NCI-H446 treated with DMSO at 0.1 percent for 48 hours (cell line): Measurements from ENCODE around the gene CTDSPL.

Experiments
- DNase-seq: peaks from one replicate; lab custom pipeline; 2025; lab: John Stamatoyannopoulos, UW

CTDSPL gene

DNA sequence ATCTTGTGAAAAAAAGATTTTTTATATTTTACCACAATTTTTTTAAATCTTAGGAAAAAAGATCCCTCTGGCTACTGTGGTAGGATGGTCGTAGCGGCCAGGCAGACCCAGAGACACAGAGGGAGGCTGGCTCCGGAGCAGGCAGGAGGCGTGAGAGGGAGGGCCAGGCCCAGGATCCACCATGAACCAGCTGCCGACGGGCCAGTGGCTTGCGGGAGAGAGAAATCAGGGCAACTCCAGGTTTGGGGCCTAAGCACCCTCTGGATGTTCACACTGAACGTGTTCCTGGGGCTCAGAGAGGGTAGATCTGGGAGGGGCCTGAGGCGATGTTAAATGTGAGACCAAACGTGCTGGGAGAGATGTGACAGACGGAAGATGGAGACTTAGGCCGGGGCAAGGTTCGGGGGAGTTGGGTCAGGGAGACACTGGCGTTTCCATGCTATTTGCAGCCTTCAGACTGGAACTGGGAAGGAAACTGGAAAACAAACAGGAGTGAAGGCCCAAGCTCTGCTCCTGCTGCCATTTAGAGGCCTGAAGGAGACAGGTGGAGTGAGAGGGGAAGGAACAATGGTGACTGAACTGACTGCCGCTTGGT is 127.3 kb downstream of the CTDSPL start:
- DNase-seq = no peak

DNA sequence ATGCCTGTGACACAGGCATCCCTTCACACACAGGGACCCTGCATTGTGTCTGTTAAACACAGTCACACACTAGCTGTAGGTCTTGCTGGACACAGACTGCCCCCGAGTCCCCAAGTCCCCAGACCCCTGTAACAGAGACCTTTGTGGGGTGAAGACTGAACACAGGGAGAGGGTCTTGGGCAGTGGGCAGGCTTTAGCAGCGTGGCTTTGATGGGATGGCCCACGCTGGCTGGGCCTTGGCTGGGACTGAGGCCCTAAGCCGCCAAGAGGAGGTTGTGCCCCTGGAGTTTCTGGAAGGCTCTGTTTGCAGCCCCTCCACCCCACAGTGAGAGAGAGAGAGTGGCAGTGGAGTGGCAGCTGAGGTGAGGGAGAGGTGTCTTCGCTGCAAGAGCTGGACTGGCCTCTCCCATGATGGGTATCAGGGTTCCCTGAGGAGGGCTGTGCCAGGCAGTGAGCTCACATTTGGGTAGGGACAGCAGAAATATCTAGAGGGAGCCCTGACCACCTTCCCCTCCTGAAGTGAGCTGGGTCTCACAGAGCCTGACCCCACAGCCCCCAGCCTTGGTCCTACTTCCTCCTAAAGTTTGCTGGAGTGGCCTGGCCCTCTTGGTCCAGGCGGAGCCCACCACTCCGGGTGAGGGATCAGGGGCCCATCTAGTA is 128.3 kb downstream of the CTDSPL start:
- DNase-seq = no peak

DNA sequence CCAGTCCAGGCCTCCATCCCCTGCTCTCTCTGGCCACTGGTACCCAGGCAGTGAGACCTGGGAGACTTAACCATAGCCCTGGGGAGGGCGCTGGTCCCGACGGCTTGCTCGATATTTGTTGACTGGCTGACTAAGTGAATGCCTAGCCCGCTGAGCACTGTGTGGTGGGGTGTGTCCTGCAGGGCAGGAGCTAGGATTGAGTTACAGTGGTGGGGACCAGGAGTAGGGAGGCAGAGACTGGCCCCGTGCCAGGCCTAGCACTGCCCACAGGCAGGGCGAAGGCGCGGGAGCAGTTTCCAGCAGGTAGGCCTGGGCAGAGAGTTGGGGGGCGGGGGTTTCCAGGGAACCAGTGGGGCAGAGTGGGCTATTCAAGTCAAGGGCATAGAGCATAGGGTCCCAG is 128.8 kb downstream of the CTDSPL start, which contains the start of gene VILL:
VILL (plus strand) TSS at position 260 of the 400 bp plus-strand sequence. CDS start 2,887 bp downstream, outside the sequence.
- DNase-seq = no peak

DNA sequence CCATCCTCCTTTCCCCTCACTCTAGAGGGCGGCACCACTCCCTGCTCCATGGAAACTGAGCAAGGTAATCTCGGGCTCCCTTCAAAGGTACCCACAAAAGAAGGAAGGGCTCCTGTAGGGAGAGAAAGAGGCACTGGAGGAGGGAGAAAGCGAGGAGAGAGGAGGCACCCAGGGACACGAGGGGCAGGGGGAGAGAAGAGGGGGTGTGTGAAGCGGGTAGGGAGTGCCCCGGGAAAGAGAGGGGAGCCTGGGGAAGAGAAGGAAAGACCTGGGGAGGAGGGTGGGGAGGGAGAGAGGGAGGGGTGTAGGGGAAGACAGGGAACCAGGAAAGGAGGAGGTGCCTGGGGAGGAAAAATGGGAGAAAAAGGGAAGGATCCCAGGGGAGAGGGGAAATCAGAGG is 129.4 kb downstream of the CTDSPL start:
- DNase-seq = no peak

DNA sequence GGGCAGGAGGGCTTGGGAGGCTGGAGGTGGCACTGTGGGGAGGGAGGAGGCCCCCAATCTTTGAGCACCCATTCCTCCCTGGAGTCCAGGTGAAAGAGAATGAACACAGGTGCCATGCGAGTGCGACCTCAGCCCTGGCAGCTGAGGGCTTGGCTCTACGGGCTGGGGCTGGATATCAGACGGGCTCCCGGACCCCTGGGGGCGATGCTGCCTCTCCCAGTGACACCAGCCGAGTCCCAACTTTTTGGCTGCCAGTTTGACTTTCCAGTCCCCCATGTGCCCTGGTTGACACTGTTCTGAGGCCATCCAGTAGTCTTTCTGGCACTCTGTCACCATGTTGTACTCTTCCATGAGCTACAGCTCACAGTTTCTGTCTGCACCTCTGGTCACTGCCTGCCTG is 130.1 kb downstream of the CTDSPL start:
- no peak for DNase-seq

DNA sequence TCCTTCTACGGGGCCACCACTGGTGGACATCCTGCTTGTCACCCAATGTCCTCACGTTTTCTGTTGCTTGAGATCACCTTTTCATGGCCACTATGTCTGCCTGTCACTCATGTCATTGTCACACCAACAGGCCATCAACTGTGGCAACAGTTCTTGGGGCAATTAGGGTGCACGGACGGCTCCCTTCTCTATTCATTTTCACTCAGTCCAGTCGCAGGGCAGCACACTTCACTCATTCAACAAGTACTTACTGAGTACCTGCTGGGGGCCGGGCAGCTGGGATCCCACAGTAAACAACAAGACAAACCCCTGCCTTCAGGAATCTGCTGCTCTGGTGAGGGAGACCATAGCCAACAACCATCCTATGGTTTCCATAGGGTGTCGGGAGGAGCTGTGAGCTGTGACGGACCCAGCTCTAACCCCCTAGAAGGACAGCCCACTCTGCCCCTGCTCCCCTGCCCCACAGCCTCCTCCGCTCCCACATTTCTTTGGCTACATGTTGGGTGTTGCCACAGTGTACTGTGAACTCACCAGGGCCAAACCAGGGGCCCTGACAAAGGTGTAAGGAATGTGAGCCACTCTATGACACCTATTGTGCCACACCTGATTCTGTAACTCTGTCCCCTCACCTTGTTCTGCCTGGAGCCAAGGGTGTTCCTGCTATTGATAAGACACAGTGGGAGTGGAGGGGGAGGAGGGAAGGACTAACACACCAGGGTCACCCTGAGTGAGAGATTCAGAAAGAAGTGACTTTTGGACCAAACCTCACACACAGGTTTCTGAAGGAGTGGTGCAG is 130.8 kb downstream of the CTDSPL start:
- DNase-seq = no peak

DNA sequence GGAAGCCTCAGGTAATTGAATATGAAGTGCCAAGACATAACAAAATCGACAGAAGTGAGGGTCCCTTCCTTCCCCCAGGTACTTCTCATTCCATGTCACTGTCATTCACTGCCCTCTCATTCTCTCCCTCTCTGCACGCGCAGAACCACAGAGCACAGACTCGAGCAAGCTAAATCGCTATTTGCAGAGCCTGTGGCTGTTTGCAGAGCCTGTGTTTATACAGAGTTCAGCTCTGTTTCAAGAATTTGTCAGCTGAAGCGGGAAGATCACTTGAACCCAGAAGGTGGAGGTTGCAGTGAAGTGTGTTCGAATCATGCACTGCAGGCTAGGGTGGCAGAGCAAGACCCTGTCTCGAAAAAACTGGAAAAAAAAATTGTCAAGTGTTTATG is 131.4 kb downstream of the CTDSPL start:
- DNase-seq = no peak

DNA sequence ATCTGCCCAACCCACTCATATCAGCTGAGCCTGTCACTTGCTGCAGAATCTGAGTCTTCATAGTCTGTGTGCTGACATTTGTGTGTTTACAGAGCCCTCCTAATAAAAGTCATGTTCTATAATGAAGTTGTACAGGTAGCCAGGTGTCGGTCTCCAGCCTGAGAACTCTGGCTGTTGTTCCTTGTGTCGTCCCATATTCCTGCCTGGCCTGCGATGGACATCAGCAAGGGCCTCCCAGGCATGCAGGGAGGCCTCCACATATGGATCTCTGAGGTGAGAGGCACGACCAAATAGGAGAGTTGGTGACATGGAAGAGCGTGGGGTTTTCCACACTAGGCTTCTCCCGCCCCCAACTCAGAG is 131.8 kb downstream of the CTDSPL start:
- no peak for DNase-seq

DNA sequence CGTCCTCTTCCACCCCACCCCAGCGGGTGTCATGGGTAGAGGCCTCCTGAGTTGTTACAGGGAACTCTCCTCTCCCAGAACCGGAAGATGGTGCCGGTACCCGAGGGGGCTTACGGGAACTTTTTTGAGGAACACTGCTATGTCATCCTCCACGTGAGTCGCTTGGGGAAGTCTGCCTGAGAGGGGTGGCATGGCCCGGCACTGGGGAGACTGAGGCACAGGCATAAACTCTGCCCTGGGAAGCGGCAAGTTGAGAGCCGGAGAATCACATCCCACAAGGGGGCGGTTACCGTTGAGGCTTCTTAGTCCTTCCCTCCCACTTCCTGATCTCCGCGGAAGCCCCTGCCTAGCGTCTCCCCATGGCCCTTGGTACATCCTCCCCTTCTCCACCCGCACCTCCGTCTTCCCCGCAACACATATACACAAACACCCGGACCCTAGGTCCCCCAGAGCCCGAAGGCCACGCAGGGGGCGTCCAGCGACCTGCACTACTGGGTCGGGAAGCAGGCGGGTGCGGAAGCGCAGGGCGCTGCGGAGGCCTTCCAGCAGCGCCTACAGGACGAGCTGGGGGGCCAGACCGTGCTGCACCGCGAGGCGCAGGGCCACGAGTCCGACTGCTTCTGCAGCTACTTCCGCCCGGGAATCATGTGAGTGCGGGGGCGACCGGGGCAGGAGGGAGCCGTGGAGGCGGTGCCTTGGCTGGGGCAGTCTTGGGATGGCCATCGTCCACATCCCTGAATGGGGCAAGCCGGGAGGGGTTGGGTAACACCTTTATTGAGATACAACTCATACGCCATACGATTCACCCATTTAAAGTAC is 132.3 kb downstream of the CTDSPL start:
- DNase-seq = no peak

DNA sequence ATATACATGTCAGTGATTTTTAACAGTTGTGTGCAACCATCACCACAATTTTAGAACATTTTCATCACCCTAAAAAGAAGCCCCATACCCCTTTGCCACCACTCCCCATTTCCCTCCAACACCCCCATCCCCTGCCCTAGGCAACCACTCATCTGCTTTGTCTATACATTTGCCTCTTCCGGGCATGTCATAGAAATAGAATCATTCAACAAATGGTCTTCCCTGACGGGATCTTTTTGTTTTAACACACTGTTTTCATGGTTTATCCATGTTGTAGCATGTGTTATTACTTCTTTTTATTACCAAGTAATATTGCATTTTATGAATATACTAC is 132.9 kb downstream of the CTDSPL start:
- DNase-seq = no peak

DNA sequence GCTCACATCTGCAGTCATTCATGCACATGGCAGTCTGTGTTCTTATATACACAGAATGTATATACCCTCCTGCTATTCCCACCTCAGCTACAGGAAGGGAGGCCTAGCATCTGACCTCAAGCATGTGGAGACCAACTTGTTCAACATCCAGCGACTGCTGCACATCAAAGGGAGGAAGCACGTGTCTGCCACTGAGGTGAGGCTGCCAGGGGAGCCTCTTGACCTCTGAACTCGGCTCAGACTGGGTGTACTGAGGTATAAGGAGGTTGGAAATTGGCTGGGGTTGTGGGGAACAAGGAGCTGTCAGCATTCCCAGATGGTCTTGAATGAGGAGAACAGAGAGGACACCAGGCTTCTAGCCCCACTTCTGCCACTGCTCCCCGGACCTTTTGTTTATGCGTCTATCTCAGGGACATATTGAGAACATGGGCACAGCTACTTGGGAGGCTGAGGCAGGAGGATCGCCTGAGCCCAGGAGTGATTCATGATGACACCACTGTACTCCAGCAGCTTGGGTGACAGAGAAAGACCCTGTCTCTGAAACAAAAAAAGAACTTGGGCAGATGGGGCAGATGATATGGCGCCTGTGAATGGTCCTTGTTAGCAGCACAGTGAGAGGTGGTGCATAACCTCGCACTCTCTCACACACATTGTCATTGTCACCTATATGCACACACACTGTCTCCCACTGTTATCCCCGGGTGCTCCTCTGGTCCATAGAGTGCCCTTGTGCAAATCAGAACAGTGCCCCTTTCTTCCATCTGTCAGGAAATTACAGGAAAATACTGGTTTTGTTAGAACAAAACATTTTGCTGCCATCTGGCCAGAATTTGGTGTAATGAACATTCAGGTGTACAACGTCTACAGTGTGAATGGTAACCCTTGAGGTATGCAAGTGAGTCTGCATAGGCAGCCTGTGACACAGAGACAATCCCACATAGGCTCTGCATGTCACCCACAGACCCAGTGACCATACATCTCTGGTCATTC is 134.3 kb downstream of the CTDSPL start:
- DNase-seq = no peak

DNA sequence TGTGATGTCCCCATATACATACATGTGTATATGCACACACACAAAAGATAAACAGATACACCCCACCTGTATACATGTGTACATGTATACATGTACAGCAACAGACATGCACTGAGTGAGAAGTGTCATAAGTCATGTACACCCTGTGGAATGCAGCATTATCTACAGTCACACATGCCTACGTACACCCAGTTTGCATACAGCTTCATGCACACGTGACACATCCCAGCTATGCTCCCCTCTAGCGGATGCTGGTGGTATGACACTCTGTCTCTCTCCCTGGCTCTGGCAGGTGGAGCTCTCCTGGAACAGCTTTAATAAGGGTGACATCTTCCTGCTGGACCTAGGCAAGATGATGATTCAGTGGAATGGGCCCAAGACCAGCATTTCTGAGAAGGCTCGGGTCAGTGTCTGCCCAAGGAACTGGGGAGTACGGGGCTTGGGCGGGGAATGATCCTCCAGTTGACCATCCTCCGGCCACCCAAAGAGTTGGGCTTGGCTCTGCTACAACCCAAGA is 135.2 kb downstream of the CTDSPL start:
- no peak for DNase-seq

DNA sequence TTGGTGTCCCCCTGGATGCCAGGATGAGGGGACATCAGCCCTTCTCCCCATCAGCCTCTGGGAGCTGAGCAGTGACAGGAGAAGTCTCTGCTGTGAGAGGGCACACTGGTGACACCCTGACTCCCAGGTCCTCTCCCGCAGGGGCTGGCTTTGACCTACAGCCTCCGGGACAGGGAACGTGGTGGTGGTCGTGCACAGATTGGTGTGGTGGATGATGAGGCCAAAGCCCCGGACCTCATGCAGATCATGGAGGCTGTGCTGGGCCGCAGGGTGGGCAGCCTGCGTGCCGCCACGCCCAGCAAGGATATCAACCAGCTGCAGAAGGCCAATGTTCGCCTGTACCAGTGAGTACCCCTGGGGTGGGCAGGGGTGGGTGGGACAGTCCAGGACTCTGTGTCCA is 135.7 kb downstream of the CTDSPL start:
- no peak for DNase-seq

DNA sequence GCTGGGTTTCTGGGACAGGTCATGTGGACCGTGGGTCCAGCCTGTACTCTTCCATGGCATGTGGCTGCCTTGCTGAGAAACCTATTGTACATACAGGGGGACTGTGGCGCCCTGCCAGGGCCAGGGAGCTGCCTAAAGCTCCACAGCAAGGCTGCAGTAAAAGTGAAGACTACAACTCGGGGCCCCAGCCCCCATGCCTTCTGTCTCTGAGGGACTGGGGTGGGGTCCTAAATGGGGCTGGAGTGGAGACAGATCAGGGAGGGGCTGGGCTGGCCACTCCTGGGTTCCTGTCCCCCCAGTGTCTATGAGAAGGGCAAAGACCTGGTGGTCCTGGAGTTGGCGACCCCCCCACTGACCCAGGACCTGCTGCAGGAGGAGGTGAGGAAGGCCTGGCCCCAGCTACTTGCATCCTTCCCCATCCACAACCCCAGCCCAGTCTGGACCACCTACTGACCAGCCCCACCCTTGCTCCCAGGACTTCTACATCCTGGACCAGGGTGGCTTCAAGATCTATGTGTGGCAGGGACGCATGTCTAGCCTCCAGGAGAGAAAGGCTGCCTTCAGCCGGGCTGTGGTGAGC is 136.2 kb downstream of the CTDSPL start:
- no peak for DNase-seq

DNA sequence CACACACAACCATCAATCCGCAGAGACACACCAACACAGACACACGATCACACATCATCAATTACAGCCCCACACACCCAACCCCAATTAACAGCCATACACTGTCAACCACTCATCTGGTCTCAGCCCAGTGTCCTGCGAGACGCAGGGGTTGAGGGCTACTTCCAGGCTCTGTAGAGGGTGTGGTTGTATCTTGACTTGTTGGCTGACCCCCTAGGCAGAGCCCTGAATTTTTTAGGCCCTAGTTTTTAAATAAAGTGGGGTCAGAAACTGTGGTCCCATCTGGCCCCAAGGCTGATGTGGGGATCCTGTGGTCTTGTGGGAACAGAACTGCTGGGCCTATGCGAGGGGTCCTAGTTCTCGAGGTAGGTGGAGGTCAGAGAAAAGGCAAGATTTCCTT is 138.2 kb downstream of the CTDSPL start:
- DNase-seq = no peak

DNA sequence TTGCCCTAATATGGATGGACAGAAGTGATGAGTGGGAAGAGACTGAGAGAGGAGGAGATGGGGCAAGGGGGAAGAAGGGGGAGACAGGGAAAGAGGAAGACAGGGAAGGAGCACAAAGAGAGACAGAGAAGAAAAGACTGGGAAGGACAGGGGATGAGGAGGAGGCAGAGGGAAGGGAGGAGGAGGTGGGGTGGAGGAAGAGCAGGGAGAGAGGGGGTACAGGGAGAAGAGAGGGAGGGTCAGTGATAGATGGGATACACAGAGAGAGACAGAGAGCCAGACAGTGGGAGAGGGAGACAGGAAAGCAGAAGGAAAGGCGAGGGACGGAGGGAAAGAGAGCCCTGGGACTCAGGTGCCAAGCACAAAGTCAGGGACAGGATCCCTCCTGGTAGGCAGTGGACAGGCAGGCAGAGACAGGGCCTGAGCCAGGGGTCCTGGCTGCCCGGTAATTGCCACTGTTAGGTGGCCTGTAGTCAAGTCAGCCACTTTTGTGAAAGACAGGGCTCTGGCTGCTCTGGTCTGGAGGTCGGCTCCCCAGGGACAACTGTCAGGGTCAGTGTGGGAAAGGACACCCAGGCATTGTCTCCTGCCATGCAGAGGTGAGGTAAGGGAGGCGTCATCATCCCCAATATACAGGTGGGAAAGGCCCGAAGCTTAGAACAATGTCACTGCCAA is 138.7 kb downstream of the CTDSPL start:
- no peak for DNase-seq

DNA sequence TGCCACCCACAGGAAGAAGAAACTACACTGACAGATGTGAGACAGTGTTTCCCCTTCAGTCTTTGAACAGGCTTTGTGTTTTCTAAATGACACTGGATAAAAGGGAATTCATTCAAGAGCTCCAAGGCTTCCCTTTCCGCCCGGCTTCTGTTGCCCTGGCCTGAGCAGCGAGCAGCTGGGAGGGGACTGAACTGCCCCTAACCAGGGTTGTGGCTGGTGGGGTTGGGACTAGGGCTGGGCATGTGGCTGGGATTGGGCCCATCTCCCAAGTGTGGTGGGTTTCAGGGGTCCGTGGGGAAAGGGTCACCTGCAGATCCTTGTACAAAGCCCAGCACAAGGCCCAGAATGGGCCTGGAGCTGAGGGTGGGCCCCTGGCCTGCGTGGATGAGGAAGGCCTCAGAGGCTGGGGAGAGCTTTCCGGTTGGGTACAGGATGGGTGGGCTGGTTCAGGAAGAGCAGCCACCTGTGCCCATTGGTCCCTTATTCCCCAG is 139.3 kb downstream of the CTDSPL start:
- no peak for DNase-seq

DNA sequence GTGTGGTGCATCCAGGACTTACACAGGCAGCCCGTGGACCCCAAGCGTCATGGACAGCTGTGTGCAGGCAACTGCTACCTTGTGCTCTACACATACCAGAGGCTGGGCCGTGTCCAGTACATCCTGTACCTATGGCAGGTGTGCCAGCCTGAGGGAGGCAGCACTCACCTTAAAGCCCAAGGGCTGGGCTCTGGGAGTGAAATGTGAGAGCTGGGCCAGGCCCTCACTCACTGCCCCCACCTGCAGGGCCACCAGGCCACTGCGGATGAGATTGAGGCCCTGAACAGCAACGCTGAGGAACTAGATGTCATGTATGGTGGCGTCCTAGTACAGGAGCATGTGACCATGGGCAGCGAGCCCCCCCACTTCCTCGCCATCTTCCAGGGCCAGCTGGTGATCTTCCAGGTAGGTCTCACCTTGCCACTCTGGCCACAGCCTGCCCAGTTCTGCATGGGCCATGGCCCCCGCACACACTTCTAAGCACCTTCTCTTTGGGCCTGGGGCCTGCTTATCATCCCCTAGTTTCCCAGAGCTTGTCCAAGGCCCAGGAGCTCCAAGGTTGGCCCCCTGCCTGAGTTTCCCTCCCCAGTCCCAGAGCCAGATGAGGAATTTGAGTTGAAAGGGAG is 139.9 kb downstream of the CTDSPL start:
- no peak for DNase-seq

DNA sequence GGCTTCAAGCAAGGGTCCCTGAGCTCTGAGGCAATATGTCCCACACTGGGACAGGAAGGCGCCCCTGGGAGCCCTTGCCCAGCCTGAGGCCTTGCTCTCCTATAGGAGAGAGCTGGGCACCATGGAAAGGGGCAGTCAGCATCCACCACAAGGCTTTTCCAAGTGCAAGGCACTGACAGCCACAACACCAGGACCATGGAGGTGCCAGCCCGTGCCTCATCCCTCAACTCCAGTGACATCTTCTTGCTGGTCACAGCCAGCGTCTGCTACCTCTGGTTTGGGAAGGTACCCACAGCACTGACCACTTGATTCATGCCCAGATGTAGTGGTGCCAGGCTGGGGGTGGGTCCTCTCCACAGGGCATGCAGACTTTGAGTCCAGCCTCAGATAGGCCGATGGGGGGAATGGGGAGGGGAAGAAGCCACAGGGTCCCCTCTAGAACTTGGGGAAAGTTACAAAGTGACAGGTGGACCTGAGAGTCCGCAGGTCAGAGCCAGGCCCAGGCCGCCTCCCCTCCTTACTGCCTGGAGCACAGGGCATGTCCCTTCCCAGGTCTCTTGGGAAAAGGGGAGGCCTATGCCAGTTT is 140.7 kb downstream of the CTDSPL start:
- no peak for DNase-seq
